Fibroblast of villous mesenchyme (primary cell): ENCODE results near the gene MSI1. TPM values are rescaled to one million over a fixed set of nuclear protein-coding genes. Genes with fewer than 3 reads are reported as not detected.

Source experiments
- DNase-seq: peaks from one replicate; pipeline ENCODE4 v3.0.0-alpha.2; 2010; ENCODE audit warnings: low read depth
- H3K4me3 ChIP-seq: 2 replicates; pipeline ENCODE4 v1.5.1; 2011; ENCODE audit warnings: low read depth, mild to moderate bottlenecking, low read length
- CTCF ChIP-seq: IDR thresholded peaks from 2 replicates; pipeline ENCODE4 v1.5.1; 2012; ENCODE audit warnings: low read depth, mild to moderate bottlenecking, low read length; ENCODE audit not compliant: insufficient read depth
- total RNA-seq: library from RNA; depleted of rRNA; stranded (reverse); fragments of >200 nt; gene quantifications from 2 replicates; pipeline ENCODE4 v1.2.3, GENCODE V29; 2012

Gene MSI1
- total RNA-seq, 1 donor = not detected

GRCh38 chr12:120363274-120363855 is 5.6 kb downstream of the MSI1 start:
- H3K4me3 ChIP-seq = no peak overlapping the region
- no peak for TF ChIP-seq CTCF
- no peak for DNase-seq

GRCh38 chr12:120362516-120363273 is 6.3 kb downstream of the MSI1 start:
- H3K4me3 ChIP-seq = no peak overlapping the region
- DNase-seq = no peak

GRCh38 chr12:120361506-120362208 is 7.3 kb downstream of the MSI1 start:
- DNase-seq = peak; percentile 72
- peak overlapping the region; percentile 44 for H3K4me3 ChIP-seq
- no peak for TF ChIP-seq CTCF

More at GRCh38 chr12:120362516-120363273, 6.3 kb downstream of the MSI1 start:
- TF ChIP-seq CTCF = no peak

- no peak overlapping the region for H3K4me3 ChIP-seq
- no peak for DNase-seq
- TF ChIP-seq CTCF = no peak
Measured at GRCh38 chr12:120359128-120359527, 9.8 kb downstream of the MSI1 start.

- no peak overlapping the region for H3K4me3 ChIP-seq
- no peak for DNase-seq
- TF ChIP-seq CTCF = no peak
Measured at GRCh38 chr12:120358412-120359100, 10.4 kb downstream of the MSI1 start.

GRCh38 chr12:120357104-120357503 is 11.9 kb downstream of the MSI1 start:
- no peak for DNase-seq
- no peak for TF ChIP-seq CTCF
- H3K4me3 ChIP-seq = no peak overlapping the region
